ENCODE results near the gene ATP5ME. TPM values are rescaled to one million over a fixed set of nuclear protein-coding genes. Genes with fewer than 3 reads are reported as not detected.
"Not testable (repeated sequence)": the region's sequence is repeated elsewhere in the genome, so short reads cannot be mapped to it uniquely, and the experiment has no call there.

Gene ATP5ME
- 378 and 389 TPM in 2 replicates for total RNA-seq (2014; rRNA removed; shearing (Covaris generic))

GRCh38 chr4:674172-675035 is at the start of gene ATP5ME, which contains the start of gene MYL5:
Gene ATP5ME, minus strand, starts transcription at chr4:674276. Its CDS starts 29 bp downstream, at chr4:674247.
Gene MYL5, plus strand, starts transcription at chr4:674542. Its CDS starts 3,485 bp downstream, at chr4:678027.
- DNase-seq (ENCODE audit: low spot score): peak; percentile 94

- no peak for DNase-seq (ENCODE audit: low spot score)
Measured at GRCh38 chr4:722851-723360, 48.8 kb upstream of the ATP5ME start.

GRCh38 chr4:722169-722725 is 48.2 kb upstream of the ATP5ME start:
- DNase-seq (ENCODE audit: low spot score): no peak

- no peak for DNase-seq (ENCODE audit: low spot score)
Measured at GRCh38 chr4:721261-722168, 47.4 kb upstream of the ATP5ME start.

- DNase-seq (ENCODE audit: low spot score): no peak
Measured at GRCh38 chr4:720111-720860, 46.2 kb upstream of the ATP5ME start.

- DNase-seq (ENCODE audit: low spot score): no peak
Measured at GRCh38 chr4:718460-718859, 44.4 kb upstream of the ATP5ME start.

- DNase-seq (ENCODE audit: low spot score): no peak
Measured at GRCh38 chr4:717601-718320, 43.7 kb upstream of the ATP5ME start.

GRCh38 chr4:714087-714486 is 40.0 kb upstream of the ATP5ME start:
- DNase-seq (ENCODE audit: low spot score): no peak

GRCh38 chr4:712916-713632 is 39.0 kb upstream of the ATP5ME start:
- DNase-seq (ENCODE audit: low spot score): no peak

GRCh38 chr4:712093-712492 is 38.0 kb upstream of the ATP5ME start:
- DNase-seq (ENCODE audit: low spot score): no peak

GRCh38 chr4:710916-711315 is 36.8 kb upstream of the ATP5ME start:
- no peak for DNase-seq (ENCODE audit: low spot score)

GRCh38 chr4:710116-710515 is 36.0 kb upstream of the ATP5ME start:
- DNase-seq (ENCODE audit: low spot score): no peak

GRCh38 chr4:709348-709747 is 35.3 kb upstream of the ATP5ME start:
- DNase-seq (ENCODE audit: low spot score): no peak

GRCh38 chr4:708631-708933 is 34.5 kb upstream of the ATP5ME start:
- no peak for DNase-seq (ENCODE audit: low spot score)

- DNase-seq (ENCODE audit: low spot score): no peak
Measured at GRCh38 chr4:707929-708630, 34.0 kb upstream of the ATP5ME start.

- no peak for DNase-seq (ENCODE audit: low spot score)
Measured at GRCh38 chr4:706834-707598, 32.9 kb upstream of the ATP5ME start.

- DNase-seq (ENCODE audit: low spot score): not testable (repeated sequence)
Measured at GRCh38 chr4:706083-706633, 32.1 kb upstream of the ATP5ME start.

Measured in HT-29 (cell line).